SK-N-SH (cell line): ENCODE measurements around the gene PAX2. TPM values are rescaled to one million over a fixed set of nuclear protein-coding genes. Genes with fewer than 3 reads are reported as not detected.

Source experiments
- CTCF ChIA-PET: fragments of 300-600, 350-600 bp; formaldehyde crosslinking; extraction: SDS; loops from one replicate; lab custom pipeline; 2021; lab: Yijun Ruan, JAX
- POLR2A ChIA-PET: fragments of 350-600 bp; sonication (Branson Sonifier 250); formaldehyde crosslinking; extraction: SDS; loops from one replicate; lab custom pipeline; 2020; ENCODE audit warnings: antibody characterized with exemption, inconsistent platforms; lab: Yijun Ruan, JAX
- DNase-seq: peaks from one replicate; pipeline ENCODE4 v3.0.0; 2012
- H2AFZ ChIP-seq: fragments of 200-600 bp; sonication (generic); 2 replicates; pipeline ENCODE4 v1.8.1; 2016; ENCODE audit warnings: antibody characterized with exemption, mild to moderate bottlenecking, low read depth
- H3F3A ChIP-seq: fragments of 200-600 bp; sonication (generic); replicated peaks from 2 replicates; pipeline ENCODE3; 2016; ENCODE audit warnings: antibody characterized with exemption, mild to moderate bottlenecking; ENCODE audit not compliant: insufficient read depth
- H3K27ac ChIP-seq, 2 experiments: fragments of 200-500 bp in 1 of 2; fragments of 200-600 bp in 1 of 2; sonication (Bioruptor generic) in 1 of 2; sonication (generic), shearing (Covaris generic) in 1 of 2; 2 replicates each; pipeline versions ENCODE4 v1.5.1 to v1.6.1; 2014 to 2016; ENCODE audit warnings: low read depth in 2 of 2, inconsistent platforms in 1 of 2, low read length in 1 of 2, mild to moderate bottlenecking in 1 of 2, mixed read lengths in 1 of 2
- H3K27me3 ChIP-seq: fragments of 200-600 bp; sonication (generic), shearing (Covaris generic); 2 replicates; pipeline ENCODE4 v1.6.1; 2016; ENCODE audit warnings: mixed run types; ENCODE audit not compliant: insufficient read depth
- H3K36me3 ChIP-seq, 2 experiments: fragments of 200-500 bp in 1 of 2; fragments of 200-600 bp in 1 of 2; sonication (Bioruptor generic) in 1 of 2; sonication (generic) in 1 of 2; replicated peaks in 1 of 2; 2 replicates each; pipeline versions ENCODE3 to v1.5.1; 2014 to 2016; ENCODE audit warnings: low read length in 1 of 2, mild to moderate bottlenecking in 1 of 2; ENCODE audit not compliant: insufficient read depth in 2 of 2, control insufficient read depth in 1 of 2
- H3K4me1 ChIP-seq, 2 experiments: fragments of 200-500 bp in 1 of 2; fragments of 200-600 bp in 1 of 2; sonication (Bioruptor generic) in 1 of 2; sonication (generic), shearing (Covaris generic) in 1 of 2; 2 replicates each; pipeline versions ENCODE4 v1.5.1 to v1.6.1; 2014 to 2016; ENCODE audit warnings: low read depth in 1 of 2, low read length in 1 of 2, mixed run types in 1 of 2; ENCODE audit not compliant: insufficient read depth in 2 of 2, control insufficient read depth in 1 of 2
- H3K4me2 ChIP-seq: fragments of 200-600 bp; sonication (generic), shearing (Covaris generic); 2 replicates; pipeline ENCODE4 v1.6.1; 2017; ENCODE audit warnings: mixed run types
- H3K4me3 ChIP-seq, 2 experiments: fragments of 200-500 bp in 1 of 2; fragments of 200-600 bp in 1 of 2; sonication (Bioruptor generic) in 1 of 2; sonication (generic), shearing (Covaris generic) in 1 of 2; 2 replicates each; pipeline versions ENCODE4 v1.5.1 to v1.8.1; 2014 to 2016; ENCODE audit warnings: low read depth in 2 of 2, inconsistent platforms in 1 of 2, low read length in 1 of 2, mild to moderate bottlenecking in 1 of 2, mixed read lengths in 1 of 2, moderate library complexity in 1 of 2
- H3K79me2 ChIP-seq: fragments of 200-600 bp; sonication (generic); 2 replicates; pipeline ENCODE4 v1.8.1; 2017; ENCODE audit warnings: mild to moderate bottlenecking; ENCODE audit not compliant: insufficient read depth
- H3K9ac ChIP-seq: fragments of 200-600 bp; sonication (generic); 2 replicates; pipeline ENCODE4 v1.6.1; 2017; ENCODE audit warnings: mixed run types
- H3K9me2 ChIP-seq: fragments of 200-600 bp; sonication (generic); 2 replicates; pipeline ENCODE4 v1.6.1; 2017; ENCODE audit warnings: mixed run types
- H3K9me3 ChIP-seq: fragments of 200-600 bp; sonication (generic); 2 replicates; pipeline ENCODE4 v1.6.1; 2017; ENCODE audit warnings: mixed run types, mild to moderate bottlenecking, moderate library complexity
- H4K20me1 ChIP-seq: fragments of 200-600 bp; sonication (generic); 2 replicates; pipeline ENCODE4 v1.6.1; 2017; ENCODE audit warnings: mild to moderate bottlenecking, mixed run types; ENCODE audit not compliant: insufficient read depth
- CHD2 ChIP-seq: fragments of 150-350 bp; IDR thresholded peaks from 2 replicates; pipeline ENCODE4 v1.6.1; 2018; ENCODE audit warnings: low read length; ENCODE audit not compliant: partially characterized antibody
- EZH2phosphoT487 ChIP-seq: fragments of 200-600 bp; sonication (generic); IDR thresholded peaks from 2 replicates; pipeline ENCODE4 v1.6.1; 2017; ENCODE audit warnings: low read depth, mixed run types, mild to moderate bottlenecking, antibody characterized with exemption, moderate library complexity, borderline replicate concordance
- JUND ChIP-seq: IDR thresholded peaks from 2 replicates; pipeline ENCODE4 v1.4.0; 2012
- MEF2A ChIP-seq: IDR thresholded peaks from 2 replicates; pipeline ENCODE4 v1.4.0; 2012; ENCODE audit warnings: low read depth, borderline replicate concordance
- MXI1 ChIP-seq: IDR thresholded peaks from 2 replicates; pipeline ENCODE4 v1.6.1; 2012; ENCODE audit warnings: mild to moderate bottlenecking, low read depth, low read length, improper control_type of control experiment
- NRF1 ChIP-seq: IDR thresholded peaks from 2 replicates; pipeline ENCODE4 v1.6.1; 2012; ENCODE audit warnings: low read depth, mild to moderate bottlenecking, low read length
- RAD21 ChIP-seq: IDR thresholded peaks from 2 replicates; pipeline ENCODE4 v1.6.1; 2012; ENCODE audit warnings: mild to moderate bottlenecking, low read length
- RCOR1 ChIP-seq: fragments of 150-350 bp; IDR thresholded peaks from 2 replicates; pipeline ENCODE4 v1.6.1; 2017; ENCODE audit warnings: antibody characterized with exemption, low read length
- RFX5 ChIP-seq: IDR thresholded peaks from 2 replicates; pipeline ENCODE4 v1.6.1; 2012; ENCODE audit warnings: mild to moderate bottlenecking, improper control_type of control experiment, low read length
- RXRA ChIP-seq: IDR thresholded peaks from 2 replicates; pipeline ENCODE4 v1.4.0; 2012; ENCODE audit warnings: low read depth, mild to moderate bottlenecking, borderline replicate concordance
- SIN3A ChIP-seq: IDR thresholded peaks from 2 replicates; pipeline ENCODE4 v1.6.1; 2012; ENCODE audit warnings: low read depth, mild to moderate bottlenecking, low read length, moderate library complexity, borderline replicate concordance
- SMC3 ChIP-seq: IDR thresholded peaks from 2 replicates; pipeline ENCODE4 v1.6.1; 2012; ENCODE audit warnings: low read depth, low read length, improper control_type of control experiment
- TEAD4 ChIP-seq: IDR thresholded peaks from 2 replicates; pipeline ENCODE4 v1.4.0; 2012; ENCODE audit warnings: mild to moderate bottlenecking, borderline replicate concordance; ENCODE audit not compliant: insufficient read depth
- USF2 ChIP-seq: fragments of 150-350 bp; IDR thresholded peaks from 2 replicates; pipeline ENCODE4 v1.6.1; 2017; ENCODE audit warnings: antibody characterized with exemption, low read length, low read depth, borderline replicate concordance
- WGBS: methylation state at CpG from one replicate; pipeline ENCODE4 v1.1.6; 2017; ENCODE audit warnings: low lambda C conversion rate; 5-methylcytosine and 5-hydroxymethylcytosine counted together
- polyA plus RNA-seq, 3 experiments: library from polyadenylated mRNA; depleted of rRNA; stranded (reverse); fragments of >200 nt; gene quantifications; 2 replicates each; pipeline ENCODE4 v1.2.3, GENCODE V29; 2012
- TF ChIP-seq, protein P1 (sequence below): IDR thresholded peaks from 2 replicates; pipeline ENCODE4 v1.4.0; 2012; ENCODE audit warnings: low read depth
- TF ChIP-seq, protein P2 (sequence below): IDR thresholded peaks from 2 replicates; pipeline ENCODE4 v1.4.0; 2012; ENCODE audit warnings: low read depth, borderline replicate concordance

Gene PAX2
- polyA plus RNA-seq, 1 of the 3 experiments (the other 2 are of a cell fraction): not detected

- Histone ChIP-seq H3K79me2 (no peaks in the 10 kb centered on the region), H3K9me3 (no peaks in the 10 kb centered on the region), H3K4me2 (no peak overlapping the region), H3K9ac (no peak overlapping the region), H4K20me1 (no peaks in the 10 kb centered on the region), H3K4me1 (no peaks in the 10 kb centered on the region; a peak in 2 of 4 replicates), H3F3A (no peaks in the 10 kb centered on the region), H3K4me3 (no peak overlapping the region), H2AFZ (no peak overlapping the region), H3K9me2 (no peaks in the 10 kb centered on the region), H3K27ac (no peak overlapping the region), H3K27me3 (peaks cover 5% of the 10 kb centered on the region; the same call in 1 of the 2 replicates), H3K36me3 (no peaks in the 10 kb centered on the region)
- POLR2A ChIA-PET: no interaction called here
- 46% methylated on average over 8 of the region's 8 CpGs for WGBS
- no peak for TF ChIP-seq MEF2A
- TF ChIP-seq TEAD4: no peak
- no peak for TF ChIP-seq RXRA
- no peak for TF ChIP-seq EZH2phosphoT487
- TF ChIP-seq USF2: no peak
- TF ChIP-seq SMC3: no peak
- TF ChIP-seq, protein P1, sequence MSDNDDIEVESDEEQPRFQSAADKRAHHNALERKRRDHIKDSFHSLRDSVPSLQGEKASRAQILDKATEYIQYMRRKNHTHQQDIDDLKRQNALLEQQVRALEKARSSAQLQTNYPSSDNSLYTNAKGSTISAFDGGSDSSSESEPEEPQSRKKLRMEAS: no peak
- TF ChIP-seq, protein P2, sequence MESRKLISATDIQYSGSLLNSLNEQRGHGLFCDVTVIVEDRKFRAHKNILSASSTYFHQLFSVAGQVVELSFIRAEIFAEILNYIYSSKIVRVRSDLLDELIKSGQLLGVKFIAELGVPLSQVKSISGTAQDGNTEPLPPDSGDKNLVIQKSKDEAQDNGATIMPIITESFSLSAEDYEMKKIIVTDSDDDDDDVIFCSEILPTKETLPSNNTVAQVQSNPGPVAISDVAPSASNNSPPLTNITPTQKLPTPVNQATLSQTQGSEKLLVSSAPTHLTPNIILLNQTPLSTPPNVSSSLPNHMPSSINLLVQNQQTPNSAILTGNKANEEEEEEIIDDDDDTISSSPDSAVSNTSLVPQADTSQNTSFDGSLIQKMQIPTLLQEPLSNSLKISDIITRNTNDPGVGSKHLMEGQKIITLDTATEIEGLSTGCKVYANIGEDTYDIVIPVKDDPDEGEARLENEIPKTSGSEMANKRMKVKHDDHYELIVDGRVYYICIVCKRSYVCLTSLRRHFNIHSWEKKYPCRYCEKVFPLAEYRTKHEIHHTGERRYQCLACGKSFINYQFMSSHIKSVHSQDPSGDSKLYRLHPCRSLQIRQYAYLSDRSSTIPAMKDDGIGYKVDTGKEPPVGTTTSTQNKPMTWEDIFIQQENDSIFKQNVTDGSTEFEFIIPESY: no peak
- TF ChIP-seq NRF1: no peak
- TF ChIP-seq SIN3A: no peak
- no peak for TF ChIP-seq JUND
- no peak for TF ChIP-seq CHD2
- no peak for TF ChIP-seq RFX5
- no peak for TF ChIP-seq RCOR1
- no peak for TF ChIP-seq MXI1
- TF ChIP-seq RAD21: no peak
- CTCF ChIA-PET: interaction anchor here (0.6 to 1.8 kb wide), 8 partner anchors 11 to 565 kb away, joined by 3 to 10 read pairs (median 3); no protein-coding TSS in a partner anchor
- DNase-seq: no peak
These were observed 122.0 kb downstream of the PAX2 start for GRCh38 chr10:100867261-100867963.
